ENCODE results near the gene QKI.

GRCh38 chr6:163545370-163545769, 130.9 kb downstream of the QKI start:
- TF ChIP-seq CTCF (IDR thresholded peaks at IDR 0.05 in 4 of 5, conservative IDR thresholded peaks at IDR 0.05 in 1 of 5) (no peak), POLR2A (IDR thresholded peaks at IDR 0.05) (no peak)

Data from gastrocnemius medialis (tissue), 4 donors.